Daoy (cell line): ENCODE results near the gene LTBP1. TPM values are rescaled to one million over a fixed set of nuclear protein-coding genes. Genes with fewer than 3 reads are reported as not detected.

Experiments used
- DNase-seq: peaks from one replicate; pipeline ENCODE4 v3.0.0-alpha.2; 2015; ENCODE audit warnings: low read depth
- total RNA-seq: library from RNA; depleted of rRNA; stranded (reverse); fragments of >200 nt; shearing (Covaris generic); gene quantifications from 2 replicates; pipeline ENCODE4 v1.2.3, GENCODE V29; 2014

LTBP1 gene
- total RNA-seq, 1 experiment from 2014 or later = 46.4 TPM

DNA sequence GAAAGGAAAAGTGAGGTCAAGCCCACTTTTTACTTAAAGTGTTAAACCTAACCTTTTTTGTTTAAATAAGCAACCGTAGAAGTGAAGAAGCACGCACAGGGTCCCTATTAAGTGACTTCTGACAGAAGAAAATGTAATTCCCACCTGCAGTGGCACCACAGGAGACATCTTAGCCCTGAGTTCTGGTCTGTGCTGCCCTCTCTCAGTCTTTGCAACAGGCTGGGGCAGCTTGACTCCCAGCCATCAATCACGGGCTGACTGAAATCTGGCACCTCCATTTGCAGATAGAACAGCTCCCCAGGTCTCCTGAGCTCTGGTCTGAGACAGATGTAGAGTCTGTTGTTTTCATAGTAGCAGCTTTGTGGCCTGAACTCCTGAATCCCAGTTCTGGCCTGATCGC is 170.0 kb downstream of the LTBP1 start:
- DNase-seq = no peak

GRCh38 chr2:33118651-33119050 is 171.9 kb downstream of the LTBP1 start:
- no peak for DNase-seq

GRCh38 chr2:33121416-33121815 is 174.7 kb downstream of the LTBP1 start:
- DNase-seq = no peak

- DNase-seq = no peak
Observed at GRCh38 chr2:33121925-33122324, 175.2 kb downstream of the LTBP1 start.

DNA sequence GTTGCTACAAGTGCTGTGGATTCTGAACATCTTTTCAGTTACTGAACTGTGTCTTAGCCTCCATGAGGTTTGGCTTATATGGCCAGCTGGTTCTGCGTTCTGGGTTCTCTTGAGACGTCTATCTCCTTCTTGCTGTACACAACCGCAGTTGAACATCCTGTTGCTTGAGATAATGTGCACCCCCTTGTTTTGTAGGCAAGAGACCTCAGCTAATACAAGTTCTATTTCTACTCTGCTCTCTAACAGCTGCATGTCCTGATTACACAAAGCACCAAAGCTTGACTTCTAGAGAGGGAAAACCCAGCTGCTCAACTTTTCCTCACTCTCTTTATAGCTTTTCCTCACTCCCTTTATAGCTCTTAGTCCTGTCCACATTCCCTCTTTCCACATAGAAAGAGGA is 176.0 kb downstream of the LTBP1 start:
- no peak for DNase-seq

DNA sequence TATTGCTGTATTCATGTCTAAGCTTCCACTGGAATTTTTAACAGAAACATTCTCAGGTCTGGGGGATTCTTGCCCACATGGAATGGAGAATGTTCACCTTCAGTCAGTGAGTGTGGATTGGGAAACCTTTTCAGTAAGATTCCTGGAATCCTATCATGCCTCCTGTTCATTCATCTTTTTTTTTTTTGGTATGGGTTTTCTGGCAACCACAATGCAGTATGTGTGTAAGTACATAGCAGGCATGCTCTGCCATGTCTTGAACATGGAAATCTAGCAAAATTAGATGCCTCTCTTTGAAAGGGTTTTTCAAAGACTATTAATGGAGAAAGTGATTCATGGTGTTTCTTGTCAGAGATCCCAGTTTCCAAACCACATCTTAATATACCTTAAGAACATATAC is 176.5 kb downstream of the LTBP1 start:
- no peak for DNase-seq

DNA sequence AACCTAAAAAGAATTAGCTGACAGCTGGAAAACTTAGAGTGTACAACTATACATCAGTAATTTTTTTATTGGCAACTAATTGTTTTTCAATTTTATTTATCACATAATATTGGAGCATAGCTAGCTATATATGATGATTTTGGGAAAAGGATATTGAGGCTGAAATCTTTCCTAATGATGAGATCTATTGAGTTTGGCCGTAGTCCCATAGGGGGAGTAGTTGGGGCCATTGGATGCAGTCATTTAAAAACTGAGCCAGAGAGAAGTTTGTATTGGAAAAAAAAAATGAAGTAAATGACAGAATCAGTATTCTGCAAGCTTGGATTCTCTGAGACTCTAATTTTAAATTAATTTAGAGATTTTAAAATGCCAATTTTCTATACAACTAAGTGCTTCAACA is 179.8 kb downstream of the LTBP1 start:
- DNase-seq = no peak

GRCh38 chr2:33126958-33127357 is 180.2 kb downstream of the LTBP1 start:
- peak; percentile 55 for DNase-seq

- no peak for DNase-seq
Observed at GRCh38 chr2:33129263-33130053, 182.7 kb downstream of the LTBP1 start.

DNA sequence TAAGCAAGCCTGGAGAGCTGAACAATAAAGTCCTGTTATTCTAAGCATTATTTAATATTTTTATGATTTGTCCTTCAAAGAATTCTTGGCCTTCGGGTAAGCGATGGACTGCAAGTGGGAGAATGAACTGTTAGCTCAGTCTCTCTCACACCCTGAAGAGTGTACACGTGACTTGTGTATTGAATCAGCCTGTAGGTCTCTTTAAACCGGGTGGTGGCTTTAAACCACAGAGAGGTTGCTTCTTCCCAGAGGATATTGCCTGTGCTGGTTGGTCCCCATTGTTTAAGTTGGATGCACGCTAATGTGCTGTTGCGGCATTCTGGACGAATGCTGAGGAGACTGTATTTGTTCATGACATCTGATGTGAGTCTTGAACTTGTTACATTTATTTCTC is 183.3 kb downstream of the LTBP1 start:
- peak; percentile 32 for DNase-seq

GRCh38 chr2:33130544-33130943 is 183.8 kb downstream of the LTBP1 start:
- DNase-seq = peak; percentile 44

GRCh38 chr2:33131111-33131510 is 184.4 kb downstream of the LTBP1 start:
- peak; percentile 11 for DNase-seq

- DNase-seq = no peak
Observed at GRCh38 chr2:33131749-33132148, 185.0 kb downstream of the LTBP1 start.

DNA sequence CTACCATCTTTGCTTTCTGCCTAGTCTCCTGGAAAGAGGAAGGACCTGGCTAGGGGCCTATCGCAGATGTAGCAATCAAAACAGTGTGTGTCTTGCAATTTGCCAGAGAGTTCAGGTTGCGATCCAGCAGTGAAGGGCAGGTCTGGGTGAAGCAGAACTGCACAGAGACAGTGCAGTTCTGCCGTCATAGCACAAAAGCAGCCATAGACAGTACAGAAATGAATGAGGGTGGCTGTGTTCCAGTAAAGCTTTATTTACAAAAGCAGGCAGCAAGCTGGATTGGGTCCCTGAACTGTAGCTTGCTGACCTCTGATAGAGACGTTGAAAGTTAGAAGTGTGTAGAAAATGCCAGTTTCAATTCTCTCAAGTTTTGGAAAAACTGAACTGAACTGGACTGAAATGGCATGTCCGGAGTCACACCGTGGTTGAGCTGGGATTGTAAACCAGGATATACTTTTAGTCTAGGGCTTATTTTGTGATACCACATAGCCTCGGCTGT is 186.8 kb downstream of the LTBP1 start:
- DNase-seq = peak; percentile 11

DNA sequence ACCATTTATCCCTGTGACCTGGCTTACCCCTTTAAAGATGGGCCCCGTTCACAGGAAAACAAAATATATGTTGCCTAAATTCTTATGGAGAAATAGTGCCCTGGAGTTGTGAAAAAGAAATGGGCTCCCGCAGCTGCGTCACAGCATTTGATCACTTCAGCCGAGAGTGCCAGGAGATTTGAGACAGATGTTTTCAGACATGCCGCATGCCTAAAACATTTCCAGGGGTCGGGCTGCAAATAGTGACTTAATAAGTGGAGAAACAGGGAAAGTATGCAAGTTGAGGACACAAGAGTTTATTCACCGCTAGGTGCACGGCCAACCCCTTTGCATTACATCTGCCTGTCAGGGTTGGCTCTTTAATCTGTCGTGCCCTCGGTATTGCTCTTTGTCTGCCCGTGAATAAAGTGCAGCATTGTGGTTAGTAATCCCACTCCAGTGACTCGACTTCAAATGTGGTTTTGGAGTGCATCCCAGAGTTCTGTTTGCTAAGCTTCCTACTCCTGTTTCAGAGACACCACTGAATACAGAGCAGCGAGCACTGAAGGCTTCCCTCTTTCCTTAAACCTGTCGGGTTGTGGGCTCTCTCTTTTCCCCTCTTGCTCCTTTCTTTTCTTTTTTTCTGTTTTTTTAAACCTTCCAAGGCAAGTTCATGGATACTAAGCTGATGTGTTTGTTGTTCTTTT is 187.5 kb downstream of the LTBP1 start:
- DNase-seq = peak; percentile 95

DNA sequence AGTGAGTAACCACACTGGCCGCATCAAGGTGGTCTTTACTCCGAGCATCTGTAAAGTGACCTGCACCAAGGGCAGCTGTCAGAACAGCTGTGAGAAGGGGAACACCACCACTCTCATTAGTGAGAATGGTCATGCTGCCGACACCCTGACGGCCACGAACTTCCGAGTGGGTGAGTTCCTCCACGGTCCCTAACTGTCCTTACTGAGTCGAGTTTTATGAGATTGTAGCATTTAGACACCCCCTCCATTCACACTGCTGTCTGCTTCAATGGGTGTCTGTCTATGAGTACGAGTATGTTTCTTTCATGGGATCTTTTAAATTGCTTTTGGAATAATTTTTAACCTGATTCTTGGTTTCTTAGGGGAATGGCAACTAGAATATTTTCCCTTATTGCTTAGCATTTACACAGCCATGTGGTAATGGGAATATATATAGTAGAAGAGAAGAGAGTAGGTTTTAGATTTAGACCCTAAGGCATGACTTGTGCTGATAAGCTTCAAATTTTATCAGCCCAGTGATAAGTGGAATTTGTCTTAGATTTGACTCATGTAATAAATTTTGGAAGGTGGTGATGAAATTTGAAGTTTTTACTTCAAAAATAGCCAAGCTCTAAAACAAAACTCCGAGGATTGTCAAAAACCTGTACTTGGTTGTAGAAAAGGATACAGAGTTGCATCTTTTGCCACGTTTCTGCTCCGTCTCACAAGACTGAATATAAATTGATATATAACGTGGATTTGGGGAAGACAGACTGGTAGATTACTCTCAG is 188.2 kb downstream of the LTBP1 start:
- DNase-seq = peak; percentile 60

DNA sequence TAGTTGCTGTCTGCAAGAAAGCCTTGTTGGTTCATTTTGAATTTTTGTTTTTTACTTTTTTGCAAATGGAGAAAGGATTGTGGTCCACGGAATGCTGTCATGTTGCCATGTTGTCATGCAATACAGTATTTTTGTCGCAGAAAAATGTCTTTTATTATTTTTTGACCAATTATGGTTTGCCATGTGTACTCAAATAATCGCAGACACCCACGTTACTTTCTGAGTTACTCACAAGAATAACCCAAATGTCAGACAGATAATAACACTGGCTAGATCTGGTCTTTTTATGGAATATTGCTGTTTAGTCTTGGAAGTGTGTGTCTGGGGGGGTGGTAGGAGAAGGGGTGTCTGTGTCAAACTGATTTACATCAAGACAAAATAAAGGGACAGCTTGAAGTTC is 188.9 kb downstream of the LTBP1 start:
- no peak for DNase-seq

- DNase-seq = peak; percentile 14
Observed at GRCh38 chr2:33136056-33136455, 189.3 kb downstream of the LTBP1 start.

DNA sequence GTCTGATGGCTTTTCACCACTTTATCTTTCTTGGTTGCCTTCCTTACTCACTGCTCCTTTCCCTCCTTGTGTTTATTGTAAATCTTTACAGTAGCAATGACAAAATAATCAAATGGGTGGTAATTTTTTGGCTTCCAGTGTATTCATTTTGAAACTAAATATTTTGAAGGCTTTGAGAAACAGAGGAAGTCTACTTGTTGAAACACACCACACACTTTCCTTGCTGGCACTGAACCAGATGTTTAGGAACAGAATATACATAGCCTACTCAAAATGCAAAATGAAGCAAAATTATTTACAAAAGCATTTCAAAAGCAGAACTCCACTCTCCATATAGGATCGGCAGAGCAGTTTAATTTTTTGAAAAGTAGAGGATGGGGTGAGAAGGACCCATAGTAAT is 189.8 kb downstream of the LTBP1 start:
- DNase-seq = peak; percentile 18

DNA sequence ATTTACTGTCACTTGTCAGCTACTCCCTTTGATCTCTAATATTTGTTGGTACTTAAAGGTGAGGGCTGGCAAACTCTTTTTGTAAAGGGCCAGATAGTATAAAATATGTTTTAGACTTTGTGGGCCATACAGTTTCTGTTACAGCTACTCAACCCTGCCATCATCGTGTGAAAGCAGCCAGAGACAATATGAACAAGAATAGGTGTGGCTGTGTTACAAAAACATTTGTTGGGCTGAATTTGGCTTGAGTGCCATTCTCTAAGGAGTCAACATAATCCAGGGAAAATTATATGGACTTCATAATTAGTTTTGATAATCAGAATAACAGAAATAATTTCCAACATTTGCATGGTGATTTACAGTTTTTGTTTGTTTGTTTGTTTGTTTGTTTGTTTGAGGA is 190.6 kb downstream of the LTBP1 start:
- no peak for DNase-seq

- no peak for DNase-seq
Observed at GRCh38 chr2:33139949-33140348, 193.2 kb downstream of the LTBP1 start.

GRCh38 chr2:33141476-33141875 is 194.7 kb downstream of the LTBP1 start:
- no peak for DNase-seq
